ENCODE measurements around the gene TTLL1. TPM values are rescaled to one million over a fixed set of nuclear protein-coding genes. Genes with fewer than 3 reads are reported as not detected.

TTLL1 gene
- total and polyA plus RNA-seq, 2 donors (not counting 3 experiments of a cell fraction or from before 2014, with no cell fraction given): 9.0 to 17.0 TPM

DNA sequence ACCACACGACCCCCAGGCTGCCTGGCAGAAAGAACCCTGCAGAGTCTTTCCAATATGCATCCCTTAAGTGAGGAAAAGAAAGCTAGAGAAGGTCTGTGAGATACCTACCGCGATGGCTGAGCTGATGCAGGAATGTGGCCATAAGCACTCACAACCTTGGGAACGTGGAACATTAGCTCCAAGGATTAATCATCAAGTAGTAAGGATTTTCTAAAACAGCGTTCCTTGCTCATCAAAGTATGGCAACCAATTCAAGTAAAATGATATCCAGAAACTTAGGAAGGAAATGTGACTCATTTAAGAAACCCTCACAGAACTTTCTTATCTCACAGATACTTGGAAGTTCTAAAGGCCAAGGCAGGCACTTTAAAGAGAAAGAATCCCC is 87.0 kb downstream of the TTLL1 start:
- no peak overlapping the region for H2AFZ ChIP-seq (ENCODE audit: low read depth, low read length)
- peaks cover 59% of the 10 kb centered on the region for H3K4me1 ChIP-seq (ENCODE audit: control insufficient read depth, extremely low read depth, insufficient read depth, low read length)
- peak overlapping the region; percentile 78 for H3K27ac ChIP-seq (ENCODE audit: insufficient read depth, low read depth, low read length)
- H3K79me2 ChIP-seq (ENCODE audit: control insufficient read depth, insufficient read depth, low read length): peaks cover 81% of the 10 kb centered on the region
- H3K9ac ChIP-seq (replicated peaks; ENCODE audit: extremely low read depth, insufficient read depth, low read length): peak overlapping the region; percentile 17
- dilution Hi-C loops (cut with MboI; ENCODE audit: extremely low pct_ligation_motif_present, low sequenced_read_pairs): no loop called here
- H3K9me1 ChIP-seq (replicated peaks; ENCODE audit: control insufficient read depth, extremely low read depth, insufficient read depth, low read length): no peaks in the 10 kb centered on the region
- DNase-seq (ENCODE audit: low read depth, low spot score) (peak; percentile 72), FAIRE-seq (peak; percentile 90)
- H3K27me3 ChIP-seq (ENCODE audit: control insufficient read depth in 2 of 2, insufficient read depth in 2 of 2, low read length in 2 of 2): no peaks in the 10 kb centered on the region
- H3K36me3 ChIP-seq (ENCODE audit: control insufficient read depth in 2 of 2, extremely low read depth in 1 of 2, insufficient read depth in 2 of 2, low read length in 2 of 2): no peaks in the 10 kb centered on the region
- no TSS peak for BruUV-seq (replicated peaks)
- H3K9me3 ChIP-seq (replicated peaks; ENCODE audit: control insufficient read depth, insufficient read depth, low read length): no peaks in the 10 kb centered on the region
- peak overlapping the region in 1 of 3 experiments; percentile 16 for H3K4me3 ChIP-seq (replicated peaks in 1 of 3; ENCODE audit: insufficient read depth in 1 of 3, low read depth in 1 of 3, low read length in 3 of 3)
- H4K20me1 ChIP-seq (replicated peaks; ENCODE audit: control insufficient read depth, extremely low read depth, insufficient read depth, low read length): no peaks in the 10 kb centered on the region
- TF ChIP-seq GATA2 (IDR thresholded peaks at IDR 0.05; ENCODE audit: insufficient read depth, insufficient read length, low read depth, low read length): peak; percentile 70
- TF ChIP-seq, protein P1, sequence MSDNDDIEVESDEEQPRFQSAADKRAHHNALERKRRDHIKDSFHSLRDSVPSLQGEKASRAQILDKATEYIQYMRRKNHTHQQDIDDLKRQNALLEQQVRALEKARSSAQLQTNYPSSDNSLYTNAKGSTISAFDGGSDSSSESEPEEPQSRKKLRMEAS (IDR thresholded peaks at IDR 0.05; ENCODE audit: insufficient read depth, insufficient read length): no peak
- TF ChIP-seq JUN (IDR thresholded peaks at IDR 0.05; ENCODE audit: borderline replicate concordance, insufficient read depth, insufficient read length, low read depth): peak; percentile 80
- TF ChIP-seq FOS (IDR thresholded peaks at IDR 0.05; ENCODE audit: borderline replicate concordance, insufficient read depth, low read length): peak; percentile 88
- ChIA-PET POLR2A (interaction anchor here (1.4 to 2.5 kb wide), 2 partner anchors 11 to 13 kb away, joined by 3 to 14 read pairs; partner anchors contain the start of gene PACSIN2), CTCF (interaction anchor here (0.9 to 3.4 kb wide), 6 partner anchors 12 to 76 kb away, joined by 3 to 26 read pairs (median 8); partner anchors contain the start of gene PACSIN2)
- H3K4me2 ChIP-seq (ENCODE audit: insufficient read depth, low read length): peak overlapping the region; percentile 44
- intact Hi-C loops (cut with micrococcal nuclease): loop anchor here (2.0 to 5.0 kb wide), 2 partner anchors 41 to 60 kb away; no protein-coding TSS in a partner anchor
